ENCODE measurements around the gene VPS8. TPM values are rescaled to one million over a fixed set of nuclear protein-coding genes. Genes with fewer than 3 reads are reported as not detected.

VPS8 gene
- total RNA-seq, 4 donors from 2014 or later, result 31.0 to 39.0 (median 32.6) TPM

DNA sequence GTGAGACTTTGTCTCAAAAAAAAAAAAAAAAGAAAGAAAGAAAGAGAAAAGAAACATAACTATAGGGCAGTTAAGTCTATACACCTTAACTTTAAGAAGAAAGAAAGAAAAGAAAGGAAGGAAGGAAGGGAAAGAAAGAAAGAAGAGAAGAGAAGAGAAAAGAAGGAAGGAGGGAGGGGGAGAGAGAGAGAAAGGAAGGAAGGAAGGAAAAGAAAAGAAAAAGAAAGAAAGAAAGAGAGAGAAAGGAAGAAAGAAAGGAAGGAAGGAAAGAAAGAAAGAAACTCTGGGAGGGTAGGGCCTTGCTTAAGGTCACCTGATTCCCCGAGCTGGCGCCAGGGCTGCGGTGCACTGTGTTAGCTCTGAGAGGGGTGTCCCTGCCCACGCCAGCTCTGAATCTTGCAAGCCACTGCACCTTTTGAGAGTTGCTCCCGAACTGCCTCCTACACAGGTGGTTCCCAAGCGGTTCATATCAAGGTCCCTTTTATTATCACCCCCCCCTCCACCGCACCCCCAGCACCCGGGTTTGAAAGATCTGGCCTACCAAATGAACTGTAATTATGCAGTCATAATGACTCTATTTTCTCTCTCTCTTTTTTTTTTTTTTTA is 39.2 kb upstream of the VPS8 start:
- Histone ChIP-seq H3K4me3 (no peak overlapping the region), H3K36me3 (no peaks in the 10 kb centered on the region), H3K9me3 (no peaks in the 10 kb centered on the region), H3K27ac (replicated peaks in 1 of 4) (peak overlapping the region in 3 of 4 donors; percentile 60 to 70 (median 65)), H3K27me3 (peaks cover 0 to 17% (median 0%) of the 10 kb centered on the region in 4 donors), H3K4me1 (peaks cover 0 to 13% (median 9%) of the 10 kb centered on the region in 4 donors)
- intact Hi-C loops (cut with DNase I), result no loop called here
- TF ChIP-seq POLR2A (IDR thresholded peaks at IDR 0.05; ENCODE audit: low read depth) (no peak), EP300 (IDR thresholded peaks at IDR 0.05) (no peak), POLR2AphosphoS5 (IDR thresholded peaks at IDR 0.05) (no peak)
- TF ChIP-seq, protein P1, sequence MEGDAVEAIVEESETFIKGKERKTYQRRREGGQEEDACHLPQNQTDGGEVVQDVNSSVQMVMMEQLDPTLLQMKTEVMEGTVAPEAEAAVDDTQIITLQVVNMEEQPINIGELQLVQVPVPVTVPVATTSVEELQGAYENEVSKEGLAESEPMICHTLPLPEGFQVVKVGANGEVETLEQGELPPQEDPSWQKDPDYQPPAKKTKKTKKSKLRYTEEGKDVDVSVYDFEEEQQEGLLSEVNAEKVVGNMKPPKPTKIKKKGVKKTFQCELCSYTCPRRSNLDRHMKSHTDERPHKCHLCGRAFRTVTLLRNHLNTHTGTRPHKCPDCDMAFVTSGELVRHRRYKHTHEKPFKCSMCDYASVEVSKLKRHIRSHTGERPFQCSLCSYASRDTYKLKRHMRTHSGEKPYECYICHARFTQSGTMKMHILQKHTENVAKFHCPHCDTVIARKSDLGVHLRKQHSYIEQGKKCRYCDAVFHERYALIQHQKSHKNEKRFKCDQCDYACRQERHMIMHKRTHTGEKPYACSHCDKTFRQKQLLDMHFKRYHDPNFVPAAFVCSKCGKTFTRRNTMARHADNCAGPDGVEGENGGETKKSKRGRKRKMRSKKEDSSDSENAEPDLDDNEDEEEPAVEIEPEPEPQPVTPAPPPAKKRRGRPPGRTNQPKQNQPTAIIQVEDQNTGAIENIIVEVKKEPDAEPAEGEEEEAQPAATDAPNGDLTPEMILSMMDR (IDR thresholded peaks at IDR 0.05), result no peak
- DNase-seq (ENCODE audit: extremely low spot score), result no peak
- 81% methylated on average over 8 of the region's 8 CpGs for WGBS

- H3K27ac ChIP-seq (replicated peaks in 1 of 4), result peak overlapping the region; percentile 60 to 70 (median 64)
- WGBS, result 72% methylated on average over 43 of the region's 43 CpGs
- DNase-seq (ENCODE audit: extremely low spot score), result no peak
Observed at GRCh38 chr3:184773283-184774186, 38.4 kb upstream of the VPS8 start.

GRCh38 chr3:184776916-184777315 is 35.0 kb upstream of the VPS8 start:
- H3K4me3 ChIP-seq, result no peak overlapping the region
- H3K9me3 ChIP-seq, result no peaks in the 10 kb centered on the region
- H3K36me3 ChIP-seq, result no peaks in the 10 kb centered on the region
- WGBS, result 100% methylated on average over 1 of the region's 2 CpGs
- no peak for TF ChIP-seq EP300 (IDR thresholded peaks at IDR 0.05)
- TF ChIP-seq POLR2A (IDR thresholded peaks at IDR 0.05; ENCODE audit: low read depth), result no peak
- no peak for TF ChIP-seq POLR2AphosphoS5 (IDR thresholded peaks at IDR 0.05)
- TF ChIP-seq, protein P1 (IDR thresholded peaks at IDR 0.05), result no peak
- DNase-seq (ENCODE audit: extremely low spot score), result no peak
- peaks cover 0 to 16% (median 9%) of the 10 kb centered on the region in 4 donors for H3K4me1 ChIP-seq
- H3K27ac ChIP-seq (replicated peaks in 1 of 4), result no peak overlapping the region
- peaks cover 0 to 28% (median 0%) of the 10 kb centered on the region in 4 donors for H3K27me3 ChIP-seq
- intact Hi-C loops (cut with DNase I), result loop anchor here (5.0 kb wide), 1 partner anchor 50 kb away; no protein-coding TSS in a partner anchor

More at GRCh38 chr3:184773283-184774186, 38.4 kb upstream of the VPS8 start:
- no peaks in the 10 kb centered on the region for H3K36me3 ChIP-seq
- H3K4me3 ChIP-seq, result peak overlapping the region in 2 of 4 donors; percentile 7 to 8
- no peak for TF ChIP-seq POLR2A (IDR thresholded peaks at IDR 0.05; ENCODE audit: low read depth)
- TF ChIP-seq, protein P1 (IDR thresholded peaks at IDR 0.05), result no peak
- TF ChIP-seq POLR2AphosphoS5 (IDR thresholded peaks at IDR 0.05), result no peak
- no peak for TF ChIP-seq EP300 (IDR thresholded peaks at IDR 0.05)
- peaks cover 0 to 16% (median 9%) of the 10 kb centered on the region in 4 donors for H3K4me1 ChIP-seq
- intact Hi-C loops (cut with DNase I), result no loop called here
- H3K9me3 ChIP-seq, result no peaks in the 10 kb centered on the region
- H3K27me3 ChIP-seq, result peaks cover 0 to 17% (median 0%) of the 10 kb centered on the region in 4 donors

- TF ChIP-seq POLR2AphosphoS5 (IDR thresholded peaks at IDR 0.05), result peak in 1 of 2 donors; percentile 58
- TF ChIP-seq POLR2A (IDR thresholded peaks at IDR 0.05; ENCODE audit: low read depth), result no peak
- TF ChIP-seq, protein P1 (IDR thresholded peaks at IDR 0.05), result peak; percentile 85 to 92 (median 87)
- no peak for TF ChIP-seq EP300 (IDR thresholded peaks at IDR 0.05)
- Histone ChIP-seq H3K9me3 (no peaks in the 10 kb centered on the region), H3K4me3 (no peak overlapping the region), H3K27ac (replicated peaks in 1 of 4) (no peak overlapping the region), H3K27me3 (peaks cover 0 to 28% (median 0%) of the 10 kb centered on the region in 4 donors), H3K4me1 (peaks cover 0 to 16% (median 9%) of the 10 kb centered on the region in 4 donors), H3K36me3 (no peaks in the 10 kb centered on the region)
- 34% methylated on average over 11 of the region's 11 CpGs for WGBS
- intact Hi-C loops (cut with DNase I), result loop anchor here (1.0 to 5.0 kb wide), 2 partner anchors 50 to 219 kb away; no protein-coding TSS in a partner anchor
- peak; percentile 98 for DNase-seq (ENCODE audit: extremely low spot score)
Observed at GRCh38 chr3:184777566-184778356, 34.2 kb upstream of the VPS8 start.
